GDM1 (cell line): Measurements from ENCODE around the gene ANKRD30BL.
"Not testable (repeated sequence)": the region's sequence is repeated elsewhere in the genome, so short reads cannot be mapped to it uniquely, and the experiment has no call there.

Experiments
- DNase-seq: peaks from one replicate; lab custom pipeline; 2025; lab: John Stamatoyannopoulos, UW

ANKRD30BL gene

GRCh38 chr2:132161161-132162124 is at the start of gene ANKRD30BL:
Gene ANKRD30BL, minus strand, starts transcription at chr2:132161952. Its CDS starts 247 bp downstream, at chr2:132161705.
- not testable (repeated sequence) for DNase-seq

- DNase-seq: not testable (repeated sequence)
Observed at GRCh38 chr2:132202866-132203265, 41.1 kb upstream of the ANKRD30BL start.

GRCh38 chr2:132192854-132193253 is 31.1 kb upstream of the ANKRD30BL start:
- not testable (repeated sequence) for DNase-seq

- not testable (repeated sequence) for DNase-seq
Observed at GRCh38 chr2:132167100-132167499, 5.3 kb upstream of the ANKRD30BL start.

GRCh38 chr2:132162125-132162660 is 441 bp upstream of the ANKRD30BL start:
- not testable (repeated sequence) for DNase-seq

- peak; percentile 0 for DNase-seq
Observed at GRCh38 chr2:132146774-132147173, 15.0 kb downstream of the ANKRD30BL start.
